GM19240 (cell line): ENCODE data around the gene ATOH8.

Experiments used
- DNase-seq: peaks from one replicate; pipeline ENCODE4 v3.0.0; 2011; ENCODE audit warnings: low spot score; ENCODE audit not compliant: insufficient read length

ATOH8 gene

GRCh38 chr2:85718885-85719492, 34.8 kb upstream of the ATOH8 start:
- no peak for DNase-seq

GRCh38 chr2:85719609-85720240, 34.1 kb upstream of the ATOH8 start:
- DNase-seq: no peak

GRCh38 chr2:85720533-85720932, 33.3 kb upstream of the ATOH8 start:
- no peak for DNase-seq

GRCh38 chr2:85721641-85722040, 32.1 kb upstream of the ATOH8 start:
- DNase-seq: no peak

GRCh38 chr2:85722519-85722918, 31.3 kb upstream of the ATOH8 start:
- DNase-seq: no peak

- no peak for DNase-seq
Observed at GRCh38 chr2:85723707-85724360, 30.0 kb upstream of the ATOH8 start.

- DNase-seq: no peak
Observed at GRCh38 chr2:85724731-85725181, 29.0 kb upstream of the ATOH8 start.

- no peak for DNase-seq
Observed at GRCh38 chr2:85725451-85725850, 28.3 kb upstream of the ATOH8 start.

GRCh38 chr2:85727798-85728197, 26.0 kb upstream of the ATOH8 start:
- no peak for DNase-seq

- DNase-seq: no peak
Observed at GRCh38 chr2:85728342-85728741, 25.4 kb upstream of the ATOH8 start.

- peak; percentile 91 for DNase-seq
Observed at GRCh38 chr2:85728883-85729824, 24.6 kb upstream of the ATOH8 start.

GRCh38 chr2:85729825-85730510, 23.8 kb upstream of the ATOH8 start:
- DNase-seq: no peak

- DNase-seq: no peak
Observed at GRCh38 chr2:85730686-85731230, 23.0 kb upstream of the ATOH8 start.

GRCh38 chr2:85731606-85732005, 22.2 kb upstream of the ATOH8 start:
- DNase-seq: no peak

GRCh38 chr2:85732467-85733120, 21.2 kb upstream of the ATOH8 start:
- DNase-seq: no peak

GRCh38 chr2:85733121-85733960, 20.4 kb upstream of the ATOH8 start:
- DNase-seq: no peak

- no peak for DNase-seq
Observed at GRCh38 chr2:85734015-85734414, 19.8 kb upstream of the ATOH8 start.

GRCh38 chr2:85734942-85735608, 18.7 kb upstream of the ATOH8 start:
- no peak for DNase-seq

GRCh38 chr2:85735691-85736090, 18.1 kb upstream of the ATOH8 start:
- no peak for DNase-seq
